Skeletal muscle tissue (tissue), 4 donors: ENCODE results near the gene EGFR. TPM values are rescaled to one million over a fixed set of nuclear protein-coding genes. Genes with fewer than 3 reads are reported as not detected.

Experiments used
- H3K27ac ChIP-seq: one replicate; pipeline ENCODE4 v1.7.0; 2013; ENCODE audit warnings: mild to moderate bottlenecking, low read depth, low read length, inconsistent platforms
- H3K27me3 ChIP-seq, 3 donors: one replicate each; pipeline ENCODE4 v1.7.0; 2013; ENCODE audit warnings: low read length in 3 of 3; ENCODE audit not compliant: control insufficient read depth in 3 of 3, insufficient read depth in 3 of 3
- H3K36me3 ChIP-seq, 3 donors: one replicate each; pipeline ENCODE4 v1.7.0; 2013; ENCODE audit warnings: low read length in 3 of 3; ENCODE audit not compliant: control insufficient read depth in 3 of 3, insufficient read depth in 3 of 3
- H3K4me1 ChIP-seq, 3 donors: one replicate each; pipeline ENCODE4 v1.7.0; 2013; ENCODE audit warnings: low read length in 3 of 3, mild to moderate bottlenecking in 3 of 3; ENCODE audit not compliant: control insufficient read depth in 3 of 3, insufficient read depth in 3 of 3
- H3K4me3 ChIP-seq, 3 donors: one replicate each; pipeline ENCODE4 v1.7.0; 2013; ENCODE audit warnings: low read length in 3 of 3
- H3K9ac ChIP-seq, 3 donors: one replicate each; pipeline ENCODE4 v1.7.0; 2013; ENCODE audit warnings: low read length in 3 of 3, mild to moderate bottlenecking in 3 of 3, moderate library complexity in 2 of 3, low read depth in 1 of 3
- H3K9me3 ChIP-seq, 3 donors: one replicate each; pipeline ENCODE4 v1.7.0; 2013; ENCODE audit warnings: low read length in 3 of 3; ENCODE audit not compliant: control insufficient read depth in 3 of 3
- total RNA-seq: library from RNA; depleted of rRNA; stranded (reverse); fragments of >200 nt; gene quantifications from one replicate; pipeline ENCODE4 v1.2.3, GENCODE V29; 2014
- donor health status: Osteomylitis.

Gene EGFR
- total RNA-seq, 1 donor from 2014 or later = 17.7 TPM

DNA sequence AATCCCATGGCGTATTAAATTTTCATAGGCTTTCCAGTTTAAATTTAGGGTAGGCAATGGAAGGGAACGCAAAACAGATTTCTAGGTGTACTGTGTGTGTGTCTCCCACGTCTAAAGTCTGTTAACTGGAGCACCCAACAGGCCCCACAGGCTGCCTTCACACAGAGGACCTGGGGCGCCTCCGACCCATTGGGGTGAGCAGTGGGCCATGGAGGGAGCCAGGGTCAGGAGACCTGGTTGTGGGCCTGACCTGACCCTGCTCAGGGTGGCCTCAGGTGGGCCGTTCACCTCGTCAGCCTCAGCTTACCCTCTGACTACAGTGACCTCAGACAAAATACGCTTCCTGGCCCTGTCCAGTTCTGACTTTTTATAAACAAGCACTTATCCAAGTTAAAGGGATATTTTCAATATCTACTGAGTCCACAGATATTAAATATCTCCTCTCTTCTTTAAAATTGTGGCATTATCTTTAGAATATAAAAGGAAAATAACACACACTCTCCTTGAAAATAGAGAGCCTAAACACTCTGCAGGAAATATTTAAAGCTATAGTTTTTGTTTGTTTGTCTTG, 159.6 kb downstream of the EGFR start:
- Histone ChIP-seq H3K9me3 (no peaks in the 10 kb centered on the region), H3K4me3 (no peak overlapping the region), H3K9ac (no peak overlapping the region), H3K27me3 (no peaks in the 10 kb centered on the region), H3K36me3 (peaks cover 24 to 34% (median 30%) of the 10 kb centered on the region in 3 donors), H3K4me1 (peaks cover 17 to 21% (median 17%) of the 10 kb centered on the region in 3 donors), H3K27ac (no peak overlapping the region)

DNA sequence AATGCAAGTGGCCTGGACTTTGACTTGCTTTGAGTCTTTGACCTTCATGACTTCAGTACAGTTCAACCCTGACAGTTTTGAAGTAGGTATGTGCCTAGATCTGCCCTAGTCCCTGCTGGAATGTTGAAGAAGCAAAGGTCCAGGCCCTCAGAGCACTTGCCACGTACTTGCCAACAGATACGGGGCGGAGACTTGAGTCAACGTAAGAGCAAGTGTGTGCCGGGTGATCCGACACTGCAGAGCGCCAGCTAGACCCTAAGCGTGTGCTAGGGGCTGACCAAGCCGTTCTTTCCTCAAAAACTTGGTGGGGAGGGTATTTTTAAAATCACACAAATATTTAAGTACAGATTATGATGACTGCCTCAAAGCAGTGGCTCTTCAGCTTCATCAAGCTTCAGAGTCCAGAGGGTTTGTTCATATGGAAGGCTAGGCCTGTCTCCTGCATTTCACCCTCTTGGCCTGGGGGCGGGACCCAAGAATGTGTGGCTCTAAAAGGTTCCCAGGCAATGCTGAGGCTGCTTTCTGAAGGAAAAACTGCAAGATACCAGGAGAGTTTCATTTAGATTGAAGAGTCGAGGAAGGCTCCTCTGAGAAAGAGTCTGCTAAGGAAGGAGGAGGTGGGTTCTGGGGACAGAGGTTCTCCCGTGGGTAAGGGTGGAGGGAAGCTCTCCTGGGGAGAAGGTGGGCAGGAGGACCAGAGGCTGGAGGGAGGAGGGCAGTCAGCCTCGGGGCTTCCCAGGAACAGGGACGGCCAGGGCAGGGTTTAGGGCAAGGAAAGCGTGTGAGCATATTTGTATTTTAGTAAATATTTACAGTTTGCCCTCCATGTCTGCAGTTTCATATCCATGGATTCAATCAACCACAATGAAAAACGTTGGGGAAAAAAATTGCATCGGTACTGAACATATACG, 160.3 kb downstream of the EGFR start:
- no peak overlapping the region for H3K9ac ChIP-seq
- no peaks in the 10 kb centered on the region for H3K27me3 ChIP-seq
- H3K36me3 ChIP-seq = peaks cover 24 to 34% (median 24%) of the 10 kb centered on the region in 3 donors
- no peaks in the 10 kb centered on the region for H3K9me3 ChIP-seq
- peaks cover 17 to 23% (median 22%) of the 10 kb centered on the region in 3 donors for H3K4me1 ChIP-seq
- H3K4me3 ChIP-seq = no peak overlapping the region
- no peak overlapping the region for H3K27ac ChIP-seq

- Histone ChIP-seq H3K9me3 (no peaks in the 10 kb centered on the region), H3K36me3 (peaks cover 16 to 25% (median 17%) of the 10 kb centered on the region in 3 donors), H3K27ac (no peak overlapping the region), H3K9ac (no peak overlapping the region), H3K27me3 (no peaks in the 10 kb centered on the region), H3K4me3 (no peak overlapping the region), H3K4me1 (peaks cover 17 to 26% (median 23%) of the 10 kb centered on the region in 3 donors)
These were observed 161.3 kb downstream of the EGFR start for GRCh38 chr7:55179931-55180682.

DNA sequence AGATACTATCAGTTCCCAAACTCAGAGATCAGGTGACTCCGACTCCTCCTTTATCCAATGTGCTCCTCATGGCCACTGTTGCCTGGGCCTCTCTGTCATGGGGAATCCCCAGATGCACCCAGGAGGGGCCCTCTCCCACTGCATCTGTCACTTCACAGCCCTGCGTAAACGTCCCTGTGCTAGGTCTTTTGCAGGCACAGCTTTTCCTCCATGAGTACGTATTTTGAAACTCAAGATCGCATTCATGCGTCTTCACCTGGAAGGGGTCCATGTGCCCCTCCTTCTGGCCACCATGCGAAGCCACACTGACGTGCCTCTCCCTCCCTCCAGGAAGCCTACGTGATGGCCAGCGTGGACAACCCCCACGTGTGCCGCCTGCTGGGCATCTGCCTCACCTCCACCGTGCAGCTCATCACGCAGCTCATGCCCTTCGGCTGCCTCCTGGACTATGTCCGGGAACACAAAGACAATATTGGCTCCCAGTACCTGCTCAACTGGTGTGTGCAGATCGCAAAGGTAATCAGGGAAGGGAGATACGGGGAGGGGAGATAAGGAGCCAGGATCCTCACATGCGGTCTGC, 162.2 kb downstream of the EGFR start:
- H3K4me3 ChIP-seq = no peak overlapping the region
- no peaks in the 10 kb centered on the region for H3K27me3 ChIP-seq
- H3K27ac ChIP-seq = no peak overlapping the region
- H3K9ac ChIP-seq = no peak overlapping the region
- no peaks in the 10 kb centered on the region for H3K9me3 ChIP-seq
- peaks cover 13 to 22% (median 17%) of the 10 kb centered on the region in 3 donors for H3K36me3 ChIP-seq
- H3K4me1 ChIP-seq = peaks cover 24 to 36% (median 32%) of the 10 kb centered on the region in 3 donors

GRCh38 chr7:55181762-55182161, 162.9 kb downstream of the EGFR start:
- peaks cover 13 to 23% (median 17%) of the 10 kb centered on the region in 3 donors for H3K36me3 ChIP-seq
- H3K27ac ChIP-seq = no peak overlapping the region
- H3K27me3 ChIP-seq = no peaks in the 10 kb centered on the region
- no peak overlapping the region for H3K4me3 ChIP-seq
- no peak overlapping the region for H3K9ac ChIP-seq
- H3K9me3 ChIP-seq = no peaks in the 10 kb centered on the region
- H3K4me1 ChIP-seq = peaks cover 26 to 43% (median 36%) of the 10 kb centered on the region in 3 donors

DNA sequence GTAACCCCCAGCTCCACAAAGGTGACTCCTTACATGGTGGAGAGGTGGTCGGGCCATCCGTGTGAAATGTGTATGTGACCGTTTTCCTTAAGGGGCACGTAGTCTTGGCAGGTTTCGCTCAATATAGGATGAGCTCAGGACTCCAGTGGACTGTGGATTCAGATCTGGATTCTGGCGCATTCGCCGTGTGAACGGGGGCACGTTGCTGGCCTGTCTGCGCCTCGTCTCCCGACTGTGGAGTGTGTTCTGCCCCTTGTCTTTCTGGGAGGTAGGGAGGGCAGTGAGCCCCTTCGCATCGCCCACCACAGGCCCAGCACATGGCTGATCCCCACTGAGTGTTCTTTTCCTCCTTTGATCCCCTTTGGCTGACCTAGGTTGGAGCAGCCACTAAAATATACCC, 165.1 kb downstream of the EGFR start:
- Histone ChIP-seq H3K9ac (no peak overlapping the region), H3K4me1 (peaks cover 16 to 39% (median 25%) of the 10 kb centered on the region in 3 donors), H3K36me3 (peaks cover 13 to 20% (median 15%) of the 10 kb centered on the region in 3 donors), H3K27me3 (no peaks in the 10 kb centered on the region), H3K4me3 (no peak overlapping the region), H3K27ac (no peak overlapping the region), H3K9me3 (no peaks in the 10 kb centered on the region)

DNA sequence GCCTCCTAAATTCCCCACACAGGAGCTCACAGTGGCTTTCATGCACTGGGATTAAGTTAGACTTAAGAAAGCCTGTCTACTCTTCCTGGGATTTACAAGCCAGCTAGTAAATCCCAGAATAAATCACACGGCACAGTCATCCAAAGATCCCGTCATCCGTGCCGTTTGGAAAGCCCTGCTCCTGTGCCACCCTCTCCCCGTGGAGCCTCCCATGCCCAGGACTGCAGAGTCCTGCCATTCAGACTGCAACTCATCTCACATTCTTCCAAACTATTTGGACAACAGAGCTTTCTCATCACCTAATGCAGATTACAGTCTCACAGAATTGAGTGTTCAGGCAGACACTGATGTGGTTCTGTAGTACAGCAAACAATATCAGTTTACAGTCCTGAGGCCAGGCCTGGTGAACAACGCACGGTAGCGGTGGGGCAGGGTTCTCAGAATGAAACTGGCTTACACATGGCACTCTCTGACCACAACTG, 166.5 kb downstream of the EGFR start:
- H3K27me3 ChIP-seq = no peaks in the 10 kb centered on the region
- no peaks in the 10 kb centered on the region for H3K9me3 ChIP-seq
- H3K9ac ChIP-seq = peak overlapping the region in 2 of 3 donors; percentile 45 to 72
- peaks cover 16 to 44% (median 25%) of the 10 kb centered on the region in 3 donors for H3K4me1 ChIP-seq
- H3K4me3 ChIP-seq = peak overlapping the region in 2 of 3 donors; percentile 28 to 54
- H3K36me3 ChIP-seq = peaks cover 9 to 20% (median 12%) of the 10 kb centered on the region in 3 donors
- H3K27ac ChIP-seq = peak overlapping the region; percentile 71

DNA sequence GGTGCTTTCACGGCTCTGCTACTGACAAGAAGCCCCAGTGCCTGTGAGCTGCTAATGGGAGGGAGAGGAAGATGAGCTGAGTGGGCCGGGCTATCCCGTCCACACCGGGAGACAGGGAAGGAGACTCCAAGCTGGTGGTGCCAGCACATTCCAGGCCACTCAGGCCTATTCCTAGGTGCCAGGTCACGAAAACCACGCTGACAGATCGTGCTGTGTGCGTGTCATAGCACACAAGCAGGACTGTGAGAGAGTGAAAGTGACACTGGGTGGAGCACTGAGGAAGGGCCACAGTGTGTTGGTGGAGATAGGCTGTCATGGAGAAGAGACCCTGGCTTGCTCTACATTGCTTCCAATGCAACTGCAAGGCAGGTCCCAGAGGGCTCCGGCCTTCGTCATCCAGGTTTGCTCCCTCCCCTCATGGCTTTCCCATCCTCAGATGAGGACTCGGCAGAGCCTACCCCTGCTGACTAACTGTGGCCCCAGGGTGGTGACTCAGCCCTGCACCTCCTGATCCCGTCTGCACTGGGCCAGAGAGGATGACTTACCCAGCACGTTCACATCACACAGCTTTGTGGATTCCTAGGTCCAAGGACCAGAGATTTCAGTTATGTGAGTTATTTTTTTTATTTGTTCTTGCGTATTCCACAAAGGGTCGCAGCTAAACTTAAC, 167.3 kb downstream of the EGFR start:
- peak overlapping the region in 2 of 3 donors; percentile 28 to 54 for H3K4me3 ChIP-seq
- peak overlapping the region in 2 of 3 donors; percentile 45 to 72 for H3K9ac ChIP-seq
- peak overlapping the region; percentile 71 for H3K27ac ChIP-seq
- no peaks in the 10 kb centered on the region for H3K9me3 ChIP-seq
- H3K4me1 ChIP-seq = peaks cover 16 to 44% (median 25%) of the 10 kb centered on the region in 3 donors
- H3K27me3 ChIP-seq = no peaks in the 10 kb centered on the region
- peaks cover 5 to 18% (median 11%) of the 10 kb centered on the region in 3 donors for H3K36me3 ChIP-seq
